ENCODE data around the gene TBC1D16. TPM values are rescaled to one million over a fixed set of nuclear protein-coding genes. Genes with fewer than 3 reads are reported as not detected.

Gene TBC1D16
- total RNA-seq, 1 donor from 2014 or later, result 21.2 TPM

- no peaks in the 10 kb centered on the region for H3K79me2 ChIP-seq (ENCODE audit: low read depth)
- H3K27ac Mint-ChIP-seq, result peak overlapping the region; percentile 2
- no peak for DNase-seq (ENCODE audit: low spot score)
Observed at GRCh38 chr17:79883202-79883601, 152.5 kb downstream of the TBC1D16 start.

More at GRCh38 chr17:79883202-79883601, 152.5 kb downstream of the TBC1D16 start:
- H3K9me3 Mint-ChIP-seq, result no peaks in the 10 kb centered on the region
- TF ChIP-seq CTCF (IDR thresholded peaks at IDR 0.05), result no peak
- H3K36me3 ChIP-seq, result no peaks in the 10 kb centered on the region
- H3K4me1 Mint-ChIP-seq, result no peaks in the 10 kb centered on the region
- no peak overlapping the region for H3K4me2 ChIP-seq
- H3K4me3 Mint-ChIP-seq, result no peak overlapping the region
- H3K9me3 ChIP-seq (ENCODE audit: low read depth), result no peaks in the 10 kb centered on the region
- H3K27ac ChIP-seq, result no peak overlapping the region
- no peak overlapping the region for H3K4me3 ChIP-seq
- H3K9ac ChIP-seq, result no peak overlapping the region
- no peaks in the 10 kb centered on the region for H3F3A ChIP-seq (ENCODE audit: low read depth)
- no peaks in the 10 kb centered on the region for H3K4me1 ChIP-seq
- H3K27me3 ChIP-seq, result peaks cover 18% of the 10 kb centered on the region
- no peaks in the 10 kb centered on the region for H3K36me3 Mint-ChIP-seq
- H4K20me1 ChIP-seq (ENCODE audit: low read depth), result no peaks in the 10 kb centered on the region
- no peak overlapping the region for H2AFZ ChIP-seq (replicated peaks)
- peaks cover 10% of the 10 kb centered on the region for H3K27me3 Mint-ChIP-seq (ENCODE audit: insufficient read depth, low read depth)

Other genes starting within 250 kb of the TBC1D16 start
- 2.8 and 15.2 TPM in 2 replicates for gene CBX8, start 238.8 kb downstream of the TBC1D16 start, total RNA-seq (ENCODE audit: low replicate concordance)
- gene CBX4, start 196.4 kb downstream of the TBC1D16 start, total RNA-seq (ENCODE audit: low replicate concordance), result 2.7 and 5.6 TPM in 2 replicates
- 7.7 and 11.8 TPM in 2 replicates for gene CCDC40, start 770 bp upstream of the TBC1D16 start, total RNA-seq (ENCODE audit: low replicate concordance)
- 15.2 and 78.3 TPM in 2 replicates for gene GAA, start 65.7 kb upstream of the TBC1D16 start, total RNA-seq (ENCODE audit: low replicate concordance)
- 89.3 and 102 TPM in 2 replicates for gene EIF4A3, start 111.3 kb upstream of the TBC1D16 start, total RNA-seq (ENCODE audit: low replicate concordance)
- gene CARD14, start 134.2 kb upstream of the TBC1D16 start, total RNA-seq (ENCODE audit: low replicate concordance), result 0.56 and 0.60 TPM in 2 replicates
- 7.2 and 12.4 TPM in 2 replicates for gene SGSH, start 184.5 kb upstream of the TBC1D16 start, total RNA-seq (ENCODE audit: low replicate concordance)
- 7.9 and 24.1 TPM in 2 replicates for gene SLC26A11, start 184.6 kb upstream of the TBC1D16 start, total RNA-seq (ENCODE audit: low replicate concordance)
- gene RNF213, start 225.0 kb upstream of the TBC1D16 start, total RNA-seq (ENCODE audit: low replicate concordance), result 19.8 and 23.7 TPM in 2 replicates